GM18868 (cell line): Measurements from ENCODE around the gene GFRA4.

Experiments used
- ATAC-seq: cut with Tn5 transposase; IDR thresholded peaks from one replicate; pipeline ENCODE4 v1.9.1; 2021; ENCODE audit warnings: mild to moderate bottlenecking, moderate library complexity; ENCODE audit not compliant: unreplicated experiment

Gene GFRA4

GRCh38 chr20:3655131-3655405, 8.1 kb downstream of the GFRA4 start:
- ATAC-seq, result no peak

DNA sequence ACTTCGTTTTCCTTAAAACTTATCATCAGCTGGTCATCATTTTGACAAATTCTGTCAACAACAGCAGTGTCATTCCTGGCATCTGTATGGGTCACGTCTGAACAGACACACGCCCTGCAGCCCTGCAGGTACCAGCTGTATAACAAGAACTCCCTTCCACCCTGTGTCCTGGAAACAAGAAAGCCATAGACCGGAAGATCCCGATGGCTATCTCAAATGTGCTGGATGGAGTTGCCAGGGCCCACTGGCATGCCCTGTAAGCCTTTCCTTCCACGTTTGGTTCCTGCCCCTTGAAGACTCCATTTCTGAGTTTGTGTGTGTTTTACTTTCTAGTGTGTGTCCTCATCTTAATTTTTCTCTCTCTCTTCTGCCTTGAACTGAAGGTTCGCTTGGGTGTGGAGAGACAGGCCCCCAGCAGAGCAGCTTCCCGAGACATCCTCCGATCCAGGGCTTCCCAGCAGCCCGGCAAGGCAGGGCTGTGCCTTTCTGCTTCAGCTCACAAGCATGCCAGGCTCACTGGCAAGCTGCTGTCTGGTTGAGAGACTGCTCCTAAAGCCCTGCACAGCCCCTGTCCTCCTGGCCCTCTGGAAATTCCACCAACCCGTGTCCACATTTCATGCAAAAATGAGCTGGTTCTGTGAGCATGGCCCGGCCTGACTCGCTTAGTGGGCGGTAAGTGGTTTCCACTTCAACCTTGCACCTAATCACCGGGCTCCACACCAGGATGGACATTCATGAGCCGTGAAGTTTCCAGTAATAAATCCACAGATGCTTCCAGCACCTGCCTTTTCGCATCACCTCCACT, 8.7 kb downstream of the GFRA4 start:
- ATAC-seq, result no peak

DNA sequence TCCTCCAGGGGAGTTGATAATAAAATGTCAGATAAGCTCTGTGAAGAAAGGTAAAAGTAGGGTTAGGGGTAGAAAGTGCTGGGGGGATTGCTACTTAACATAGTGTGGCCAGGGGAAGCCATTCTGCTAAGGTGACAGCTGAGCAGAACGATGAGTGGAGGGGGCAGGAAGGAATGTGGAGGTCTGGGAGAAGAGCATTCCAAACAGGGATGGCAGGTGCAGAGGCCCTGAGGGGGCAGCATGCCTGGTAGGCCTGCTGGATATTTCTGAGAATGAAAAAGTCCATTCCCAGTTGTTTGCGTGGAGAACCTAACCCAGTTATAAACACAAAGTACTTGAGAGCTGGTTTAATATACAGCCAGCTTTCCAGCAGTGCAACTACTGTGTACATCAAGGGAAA, 9.3 kb downstream of the GFRA4 start:
- no peak for ATAC-seq

GRCh38 chr20:3652676-3653596, 10.3 kb downstream of the GFRA4 start:
- ATAC-seq, result no peak

DNA sequence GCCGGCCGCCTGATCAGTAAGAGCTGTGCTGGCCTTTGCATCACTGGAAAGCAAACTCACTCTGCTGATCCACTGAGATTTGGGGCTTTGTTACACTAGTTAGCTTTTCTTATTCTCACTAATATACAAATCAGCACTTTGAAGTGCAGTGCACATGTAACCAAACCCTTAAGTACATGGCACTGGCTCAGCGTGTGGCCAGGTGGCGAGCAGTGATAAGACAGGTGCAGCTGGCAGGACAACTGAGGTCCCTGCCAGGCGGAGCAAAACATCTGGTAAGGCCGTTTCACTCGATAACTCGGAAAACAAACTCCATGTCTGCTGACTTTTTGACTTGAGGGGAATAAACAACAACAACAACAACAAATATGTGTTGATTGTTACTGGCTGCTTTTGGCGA, 11.0 kb downstream of the GFRA4 start:
- ATAC-seq, result no peak

DNA sequence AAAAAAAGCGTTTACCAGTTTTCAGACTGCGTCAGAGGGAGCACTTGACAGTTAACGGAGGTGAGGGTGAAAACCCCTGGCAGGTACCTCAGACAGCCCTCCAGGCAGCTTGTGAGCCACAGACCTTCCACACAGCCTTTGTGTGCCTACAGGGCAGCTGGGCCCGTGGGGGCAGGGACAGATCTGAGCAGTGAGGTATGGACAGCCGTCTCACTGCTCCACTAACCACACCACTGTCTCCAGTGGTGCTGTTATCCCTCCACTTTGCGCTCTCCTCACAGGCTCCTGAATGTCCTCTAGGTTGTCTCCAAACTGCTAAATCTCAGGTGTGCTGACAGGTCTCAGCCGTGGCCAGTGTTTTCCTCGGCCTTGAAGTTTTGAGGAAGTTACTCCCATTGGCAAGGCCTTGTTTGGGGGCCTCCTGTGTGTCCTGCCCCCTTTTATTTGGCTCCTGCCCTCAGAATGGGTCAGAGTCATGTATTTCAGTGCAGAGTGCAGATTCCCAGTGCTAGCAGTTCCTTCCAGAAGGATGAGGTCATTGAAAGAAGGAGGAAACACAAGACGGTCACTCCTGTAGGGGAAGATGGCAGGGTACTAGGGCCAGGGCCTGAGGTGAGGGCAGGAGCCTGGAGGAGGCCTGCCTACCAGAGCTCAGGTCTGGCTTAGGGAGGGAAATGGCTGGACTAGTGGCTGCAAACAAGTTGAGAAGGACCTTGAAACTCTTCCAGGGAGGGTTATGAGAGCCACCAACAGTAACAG, 11.8 kb downstream of the GFRA4 start:
- ATAC-seq, result no peak

DNA sequence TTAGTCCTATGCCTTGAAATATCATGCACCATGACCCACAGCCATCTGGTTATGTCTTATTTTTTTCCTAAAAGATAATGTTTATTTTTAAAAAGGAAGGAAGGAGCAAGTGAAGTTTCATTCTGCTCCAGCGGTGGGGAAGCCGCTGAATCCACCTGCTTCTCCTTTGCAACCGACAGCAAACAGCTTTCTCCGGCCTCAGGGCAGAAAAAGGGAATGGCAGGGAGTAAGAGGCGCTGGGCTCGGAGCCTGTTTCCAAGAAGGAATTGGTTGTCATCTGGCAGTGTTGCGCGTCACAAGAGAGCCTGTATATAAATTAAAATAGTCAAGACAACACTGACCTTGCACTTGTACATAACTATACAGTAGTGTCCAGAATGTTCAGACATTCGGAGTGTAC, 14.2 kb downstream of the GFRA4 start:
- no peak for ATAC-seq

GRCh38 chr20:3647473-3647872, 15.7 kb downstream of the GFRA4 start:
- ATAC-seq, result no peak

GRCh38 chr20:3646651-3647050, 16.5 kb downstream of the GFRA4 start:
- no peak for ATAC-seq

DNA sequence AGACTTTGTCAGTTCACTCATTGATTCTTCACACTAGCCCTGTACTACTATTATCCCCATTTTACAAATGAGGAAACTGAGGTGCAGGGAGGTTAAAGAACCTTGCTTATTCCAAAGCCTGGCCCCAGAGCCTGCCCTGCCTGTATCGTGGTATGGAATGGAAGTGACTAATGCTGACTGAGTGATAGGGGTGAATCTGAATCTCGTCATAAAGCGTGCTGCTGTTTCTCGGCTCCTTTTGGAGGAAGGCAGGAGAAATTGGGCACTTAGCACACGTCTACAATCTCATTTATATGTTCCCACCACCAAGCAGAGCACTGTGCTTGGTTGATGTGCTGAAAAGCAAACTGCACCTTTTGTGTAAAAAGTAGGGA, 17.1 kb downstream of the GFRA4 start:
- no peak for ATAC-seq

GRCh38 chr20:3645309-3646066, 17.7 kb downstream of the GFRA4 start:
- no peak for ATAC-seq

GRCh38 chr20:3640259-3640658, 22.9 kb downstream of the GFRA4 start:
- no peak for ATAC-seq

GRCh38 chr20:3635346-3635745, 27.9 kb downstream of the GFRA4 start:
- no peak for ATAC-seq

- ATAC-seq, result no peak
Observed at GRCh38 chr20:3633913-3634478, 29.2 kb downstream of the GFRA4 start.

DNA sequence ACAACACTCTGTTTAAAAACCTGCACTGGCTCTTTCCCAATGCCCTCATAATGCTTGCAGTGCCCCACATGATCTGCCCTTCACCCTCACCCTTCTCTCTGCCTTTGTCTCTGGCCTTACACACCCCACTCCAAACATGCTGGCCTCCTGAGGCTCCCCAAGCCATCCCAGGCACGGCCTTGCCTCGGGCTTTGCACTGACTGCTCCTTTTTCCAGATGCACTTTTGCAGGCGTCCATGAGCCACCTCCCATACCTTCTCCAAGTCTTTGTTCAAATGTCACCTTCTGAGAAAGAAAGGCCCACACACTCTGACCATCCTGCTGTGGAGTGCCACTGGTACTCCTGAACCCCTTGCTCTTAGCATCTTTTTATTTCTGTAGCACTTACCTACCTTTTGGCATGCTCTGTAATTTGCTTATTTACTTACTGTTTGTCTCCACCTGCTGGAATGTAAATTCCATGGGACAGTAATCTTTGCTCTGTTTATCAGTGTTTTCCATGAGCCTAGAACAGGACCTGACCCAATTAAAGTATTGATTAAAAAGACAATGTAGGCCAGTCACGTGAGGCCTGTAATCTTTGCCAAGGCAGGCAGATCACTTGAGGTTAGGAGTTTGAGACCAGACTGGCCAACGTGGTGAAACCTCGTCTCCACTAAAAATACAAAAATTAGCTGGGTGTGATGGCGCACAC, 30.7 kb downstream of the GFRA4 start:
- ATAC-seq, result no peak

DNA sequence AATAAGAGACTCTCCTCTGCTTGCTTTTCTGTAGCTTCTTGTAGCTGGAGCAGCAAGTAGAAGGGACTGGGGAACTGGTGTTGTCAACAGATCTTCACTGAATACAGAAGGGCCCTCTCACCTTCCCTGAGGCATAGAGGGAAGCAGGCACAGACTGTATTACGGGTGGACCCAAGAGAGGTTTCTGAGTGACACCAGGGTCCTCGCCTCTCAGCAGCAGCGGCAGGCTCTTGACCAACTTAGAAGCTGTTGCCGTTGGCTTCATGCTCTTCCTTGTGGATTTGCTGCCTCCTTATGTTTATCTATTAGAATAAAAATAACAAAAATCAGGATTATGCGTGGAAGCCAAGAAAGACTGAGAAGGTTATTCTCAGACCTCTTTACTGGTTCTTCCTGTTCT, 31.7 kb downstream of the GFRA4 start:
- no peak for ATAC-seq

DNA sequence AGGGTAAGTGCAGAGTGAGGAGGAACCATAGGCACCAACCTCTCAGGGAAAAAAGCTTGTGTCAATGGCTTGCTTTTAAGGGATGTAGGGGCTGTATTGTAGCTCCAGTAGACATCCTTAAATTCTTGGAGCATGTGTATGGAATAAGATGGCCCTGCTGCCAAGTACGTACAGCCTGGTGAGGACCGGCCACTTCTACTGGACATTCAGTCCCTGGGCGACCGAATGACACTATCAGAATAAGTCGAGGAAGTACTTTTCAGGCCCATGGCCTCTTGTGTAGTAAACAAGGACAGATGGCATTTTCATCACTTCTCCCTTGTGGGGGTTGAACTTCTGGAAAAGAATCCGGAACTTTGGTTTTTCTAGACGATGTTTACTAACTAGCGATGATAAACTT, 32.8 kb downstream of the GFRA4 start:
- no peak for ATAC-seq

DNA sequence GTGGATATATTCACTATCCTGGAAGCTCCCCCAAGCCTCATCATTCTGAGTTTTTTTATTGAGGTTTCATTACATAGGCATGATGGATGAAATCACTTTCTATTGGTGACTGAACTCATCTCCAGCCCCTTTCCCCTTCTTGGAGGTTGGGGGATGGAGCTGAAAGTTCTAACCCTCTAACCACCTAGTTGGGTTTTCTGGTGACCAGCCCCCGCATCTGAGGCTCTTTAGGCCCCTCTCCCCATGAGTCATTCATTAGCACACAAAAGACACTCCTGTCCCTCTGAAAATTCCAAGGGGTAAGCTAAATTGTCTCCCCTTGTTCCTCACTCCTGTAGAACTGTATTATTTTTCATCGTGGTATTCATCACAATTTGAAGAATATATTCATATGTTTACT, 33.3 kb downstream of the GFRA4 start:
- no peak for ATAC-seq

GRCh38 chr20:3628502-3629314, 34.5 kb downstream of the GFRA4 start:
- no peak for ATAC-seq
